MM.1S (cell line): ENCODE data around the gene QRSL1.

ENCODE experiments used
- CTCF ChIP-seq: fragments of 300-600 bp; sonication (generic); IDR thresholded peaks from 2 replicates; pipeline ENCODE4 v1.5.1; 2016; ENCODE audit warnings: antibody characterized with exemption, low read length, mixed read lengths
- EZH2 ChIP-seq: fragments of 300-600 bp; sonication (generic); optimal IDR thresholded peaks from 2 replicates; pipeline ENCODE3; 2017; ENCODE audit warnings: low read depth, mild to moderate bottlenecking, antibody characterized with exemption, low read length, mixed read lengths
- EZH2phosphoT487 ChIP-seq: fragments of 300-600 bp; sonication (generic); IDR thresholded peaks from 2 replicates; pipeline ENCODE4 v1.6.1; 2018; ENCODE audit warnings: antibody characterized with exemption, low read length

- TF ChIP-seq CTCF: no peak
- TF ChIP-seq EZH2: no peak
- TF ChIP-seq EZH2phosphoT487: no peak
Measured at GRCh38 chr6:106639812-106640211, 10.4 kb downstream of the QRSL1 start.
